Kidney (tissue), 14 donors: ENCODE measurements around the gene CBR1. TPM values are rescaled to one million over a fixed set of nuclear protein-coding genes. Genes with fewer than 3 reads are reported as not detected.

Experiments
- DNase-seq, 5 donors: peaks; one replicate each; pipeline ENCODE4 v3.0.0-alpha.2; 2013 to 2020
- FAIRE-seq: peaks from 2 replicates; lab custom pipeline; 2012; peaks lifted over from hg19 to GRCh38; lab: Jason Lieb, UNC
- H3K27ac ChIP-seq, 2 donors: one replicate each; pipeline ENCODE4 v1.7.0; 2013; ENCODE audit warnings: low read depth in 2 of 2, low read length in 2 of 2, inconsistent platforms in 1 of 2
- H3K27me3 ChIP-seq: one replicate; pipeline ENCODE4 v1.7.1; 2013; ENCODE audit warnings: low read length, inconsistent platforms; ENCODE audit not compliant: control insufficient read depth, insufficient read depth
- H3K36me3 ChIP-seq, 3 donors: one replicate each; pipeline versions ENCODE4 v1.7.0 to v1.7.1; 2013; ENCODE audit warnings: low read length in 3 of 3, control low read depth in 1 of 3, inconsistent platforms in 1 of 3; ENCODE audit not compliant: insufficient read depth in 3 of 3, control insufficient read depth in 2 of 3
- H3K4me1 ChIP-seq, 3 donors: one replicate each; pipeline versions ENCODE4 v1.7.0 to v1.7.1; 2013; ENCODE audit warnings: low read length in 3 of 3, inconsistent platforms in 1 of 3, low read depth in 1 of 3; ENCODE audit not compliant: control insufficient read depth in 2 of 3, insufficient read depth in 2 of 3
- H3K4me3 ChIP-seq, 3 donors: one replicate each; pipeline versions ENCODE4 v1.7.0 to v1.8.1; 2013; ENCODE audit warnings: low read length in 3 of 3, control low read depth in 1 of 3, inconsistent platforms in 1 of 3
- H3K9ac ChIP-seq, 3 donors: one replicate each; pipeline versions ENCODE4 v1.7.0 to v1.7.1; 2013; ENCODE audit warnings: low read length in 3 of 3, control low read depth in 1 of 3, inconsistent platforms in 1 of 3
- H3K9me3 ChIP-seq, 3 donors: one replicate each; pipeline versions ENCODE4 v1.7.0 to v1.7.1; 2013; ENCODE audit warnings: low read length in 3 of 3, control low read depth in 1 of 3, inconsistent platforms in 1 of 3; ENCODE audit not compliant: control insufficient read depth in 2 of 3, insufficient read depth in 1 of 3
- intact Hi-C: fragments of 100-400 bp; cut with DNase I; formaldehyde crosslinking; loops from one replicate; pipeline ENCODE4 v1.11.1; 2022
- polyA plus RNA-seq: library from polyadenylated mRNA; stranded (reverse); fragments of 350-450 nt; fragmentation: Illumina TruSeq; extraction: RNeasy Lipid Tissue Mini Kit (QIAGEN cat#74804); gene quantifications from one replicate; pipeline ENCODE4 v1.2.3, GENCODE V29; 2014; ENCODE audit warnings: low read depth, low replicate concordance; ENCODE audit not compliant: insufficient read depth
- total RNA-seq: library from RNA; stranded (reverse); fragmentation: NEBNext Ultra II Directional; extraction: Animal tissue kit (Norgen Biotek cat#: 25700); gene quantifications from one replicate; pipeline ENCODE4 v1.2.1, GENCODE V29; 2021
- TF ChIP-seq, protein P1 (sequence below): IDR thresholded peaks from 3 replicates; pipeline ENCODE4 v1.5.1; 2012; ENCODE audit warnings: mild to moderate bottlenecking, moderate library complexity, borderline replicate concordance; ENCODE audit not compliant: insufficient read depth; ENCODE audit errors: extremely low read depth
- donor health status: control.
- donor health status: control.
- donor health status: control.
- donor health status: control.
- donor health status: control.
- donor health status: DM: yes; HTN: yes; CAD: no.
- donor health status: Normal renal cell carcinoma (clear cell type).

Gene CBR1
- total and polyA plus RNA-seq, 2 donors from 2014 or later: 94.3 to 379 TPM

DNA sequence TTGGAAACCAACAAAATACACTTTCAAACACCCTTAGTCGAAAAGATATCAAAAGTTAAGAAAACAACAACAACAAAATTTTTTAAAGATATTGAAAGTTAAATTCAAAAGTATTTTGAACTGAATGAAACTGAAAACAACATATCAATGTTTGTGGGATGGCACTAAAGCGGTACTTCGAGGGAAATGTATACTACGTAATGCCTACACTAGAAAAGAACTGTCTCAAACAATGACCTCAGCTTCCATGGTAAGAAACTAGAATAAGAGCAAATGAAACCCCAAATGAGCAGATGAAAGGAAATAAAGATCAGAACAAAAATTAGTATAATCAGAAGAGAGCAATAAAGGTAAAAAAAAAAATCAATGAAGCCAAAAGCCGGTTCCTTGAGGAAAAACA, 6.1 kb downstream of the CBR1 start:
- FAIRE-seq: no peak
- Histone ChIP-seq H3K9ac (no peak overlapping the region), H3K27me3 (no peaks in the 10 kb centered on the region), H3K4me3 (no peak overlapping the region), H3K36me3 (peaks cover 2 to 8% (median 3%) of the 10 kb centered on the region in 3 donors), H3K4me1 (peaks cover 0 to 16% (median 13%) of the 10 kb centered on the region in 3 donors), H3K27ac (no peak overlapping the region), H3K9me3 (no peaks in the 10 kb centered on the region)
- intact Hi-C loops: no loop called here
- TF ChIP-seq, protein P1, sequence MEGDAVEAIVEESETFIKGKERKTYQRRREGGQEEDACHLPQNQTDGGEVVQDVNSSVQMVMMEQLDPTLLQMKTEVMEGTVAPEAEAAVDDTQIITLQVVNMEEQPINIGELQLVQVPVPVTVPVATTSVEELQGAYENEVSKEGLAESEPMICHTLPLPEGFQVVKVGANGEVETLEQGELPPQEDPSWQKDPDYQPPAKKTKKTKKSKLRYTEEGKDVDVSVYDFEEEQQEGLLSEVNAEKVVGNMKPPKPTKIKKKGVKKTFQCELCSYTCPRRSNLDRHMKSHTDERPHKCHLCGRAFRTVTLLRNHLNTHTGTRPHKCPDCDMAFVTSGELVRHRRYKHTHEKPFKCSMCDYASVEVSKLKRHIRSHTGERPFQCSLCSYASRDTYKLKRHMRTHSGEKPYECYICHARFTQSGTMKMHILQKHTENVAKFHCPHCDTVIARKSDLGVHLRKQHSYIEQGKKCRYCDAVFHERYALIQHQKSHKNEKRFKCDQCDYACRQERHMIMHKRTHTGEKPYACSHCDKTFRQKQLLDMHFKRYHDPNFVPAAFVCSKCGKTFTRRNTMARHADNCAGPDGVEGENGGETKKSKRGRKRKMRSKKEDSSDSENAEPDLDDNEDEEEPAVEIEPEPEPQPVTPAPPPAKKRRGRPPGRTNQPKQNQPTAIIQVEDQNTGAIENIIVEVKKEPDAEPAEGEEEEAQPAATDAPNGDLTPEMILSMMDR: no peak
- no peak for DNase-seq

DNA sequence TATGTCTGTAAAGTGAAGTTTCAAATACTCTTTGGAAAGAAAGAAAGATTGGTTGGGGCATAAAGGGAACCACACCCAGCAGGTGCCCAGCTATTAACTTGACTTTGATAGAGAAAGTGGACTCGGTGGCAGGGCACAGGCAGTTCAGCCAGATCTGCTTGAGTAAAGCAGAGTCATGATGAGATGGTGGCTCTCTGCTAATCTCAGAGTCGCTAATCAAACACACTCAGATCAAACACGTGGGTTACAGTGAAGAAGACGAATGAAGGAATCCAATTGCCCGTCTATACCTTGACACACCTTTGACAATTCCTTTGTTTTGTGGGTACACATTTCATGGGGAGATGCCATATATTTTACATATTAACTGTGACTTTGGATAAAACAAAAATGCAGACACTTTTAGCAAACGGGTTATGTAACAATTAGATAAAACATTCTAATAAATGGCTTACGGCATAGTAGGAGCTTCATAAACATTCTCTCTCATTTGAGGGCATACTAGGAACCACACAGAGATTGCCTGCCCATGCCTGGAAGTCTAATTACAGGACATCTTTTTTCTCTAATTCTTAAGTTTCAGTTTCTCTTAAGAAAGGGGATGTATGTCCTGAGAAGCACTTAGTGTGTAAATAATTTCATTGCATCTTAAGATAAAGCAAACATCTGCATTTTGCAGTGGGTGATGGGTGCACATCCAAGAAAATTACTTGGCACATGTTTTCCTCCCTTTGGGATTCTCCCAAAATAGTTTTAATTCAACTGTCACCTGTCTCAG, 7.2 kb downstream of the CBR1 start:
- no peak overlapping the region for H3K4me3 ChIP-seq
- H3K27ac ChIP-seq: no peak overlapping the region
- no peaks in the 10 kb centered on the region for H3K27me3 ChIP-seq
- FAIRE-seq (no peak), DNase-seq (no peak)
- no peaks in the 10 kb centered on the region for H3K9me3 ChIP-seq
- intact Hi-C loops: no loop called here
- H3K9ac ChIP-seq: no peak overlapping the region
- peaks cover 0 to 2% (median 0%) of the 10 kb centered on the region in 3 donors for H3K36me3 ChIP-seq
- peaks cover 0 to 8% (median 7%) of the 10 kb centered on the region in 3 donors for H3K4me1 ChIP-seq
- TF ChIP-seq, protein P1: no peak

DNA sequence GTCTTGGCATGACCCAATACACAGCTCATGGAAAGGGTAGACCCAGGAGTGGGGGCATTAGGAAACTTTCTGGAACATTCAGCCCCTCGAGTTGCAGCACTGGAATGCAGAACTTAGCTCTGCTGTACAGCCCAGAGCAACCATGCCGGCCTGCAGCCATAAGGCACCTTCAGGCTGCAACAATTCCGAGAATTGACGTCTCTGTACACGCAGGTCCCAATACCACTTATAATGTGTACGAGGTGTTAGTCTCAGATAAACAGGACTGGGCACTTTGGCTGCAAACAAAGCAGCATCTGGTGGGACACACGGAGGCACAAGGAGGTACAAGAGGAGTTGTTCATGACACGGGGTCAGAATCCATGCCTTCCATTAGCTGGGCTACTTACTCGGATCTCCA, 7.9 kb downstream of the CBR1 start:
- TF ChIP-seq, protein P1: no peak
- no peak overlapping the region for H3K4me3 ChIP-seq
- no peak overlapping the region for H3K27ac ChIP-seq
- no peak overlapping the region for H3K9ac ChIP-seq
- H3K36me3 ChIP-seq: no peaks in the 10 kb centered on the region
- FAIRE-seq: no peak
- intact Hi-C loops: no loop called here
- H3K27me3 ChIP-seq: no peaks in the 10 kb centered on the region
- DNase-seq: no peak
- H3K9me3 ChIP-seq: no peaks in the 10 kb centered on the region
- H3K4me1 ChIP-seq: peaks cover 0 to 4% (median 4%) of the 10 kb centered on the region in 3 donors
